Adrenal gland (tissue), 5 donors: ENCODE results near the gene USB1.

ENCODE experiments used
- CTCF ChIP-seq, 6 experiments: fragments of 450-650 bp in 4 of 6; fragments of 200-600 bp in 2 of 6; sonication (generic) in 1 of 6; IDR thresholded peaks; 1 replicate in 5 of 6; 2 replicates in 1 of 6; pipeline versions ENCODE4 v1.5.1 to v1.8.0; 2016 to 2021; ENCODE audit warnings: antibody characterized with exemption in 6 of 6, mild to moderate bottlenecking in 2 of 6, moderate library complexity in 1 of 6
- POLR2A ChIP-seq, 2 donors: fragments of 450-650 bp; IDR thresholded peaks; one replicate each; pipeline ENCODE4 v1.6.1; 2017; ENCODE audit warnings: antibody characterized with exemption in 2 of 2, mild to moderate bottlenecking in 2 of 2, moderate library complexity in 1 of 2
- donor health status: DM: no; HTN: no; CAD: no.

- no peak for TF ChIP-seq CTCF (IDR thresholded peaks at IDR 0.05)
- TF ChIP-seq POLR2A (IDR thresholded peaks at IDR 0.05) = no peak
Measured at GRCh38 chr16:58013201-58013956, 12.2 kb downstream of the USB1 start.
